ENCODE data around the gene PLA2G7.
"Not testable (repeated sequence)": the region's sequence is repeated elsewhere in the genome, so short reads cannot be mapped to it uniquely, and the experiment has no call there.

The PLA2G7 gene

GRCh38 chr6:46746696-46747095 is 11.5 kb upstream of the PLA2G7 start, which contains the start of gene ANKRD66:
ANKRD66 (plus strand) TSS chr6:46746933; CDS start chr6:46751949, 5,016 bp downstream.
- DNase-seq: no peak

GRCh38 chr6:46745973-46746372 is 10.8 kb upstream of the PLA2G7 start:
- DNase-seq: no peak

- DNase-seq: not testable (repeated sequence)
Observed at GRCh38 chr6:46744159-46744725, 9.1 kb upstream of the PLA2G7 start.

- DNase-seq: no peak
Observed at GRCh38 chr6:46743425-46744158, 8.4 kb upstream of the PLA2G7 start.

- DNase-seq: no peak
Observed at GRCh38 chr6:46741910-46742309, 6.7 kb upstream of the PLA2G7 start.

- DNase-seq: no peak
Observed at GRCh38 chr6:46741482-46741881, 6.3 kb upstream of the PLA2G7 start.

- DNase-seq: no peak
Observed at GRCh38 chr6:46736906-46737305, 1.7 kb upstream of the PLA2G7 start.

- DNase-seq: no peak
Observed at GRCh38 chr6:46735720-46736031, 501 bp upstream of the PLA2G7 start.

GRCh38 chr6:46733341-46733801 is 1.8 kb downstream of the PLA2G7 start:
- DNase-seq: no peak

- peak in 1 of 2 donors; percentile 1 for DNase-seq
Observed at GRCh38 chr6:46730921-46731461, 4.2 kb downstream of the PLA2G7 start.

- no peak for DNase-seq
Observed at GRCh38 chr6:46729787-46730326, 5.3 kb downstream of the PLA2G7 start.

GRCh38 chr6:46720401-46720800 is 14.8 kb downstream of the PLA2G7 start:
- DNase-seq: no peak

GRCh38 chr6:46719099-46719498 is 16.1 kb downstream of the PLA2G7 start:
- no peak for DNase-seq

GRCh38 chr6:46715141-46715540 is 20.0 kb downstream of the PLA2G7 start:
- DNase-seq: peak in 1 of 2 donors; percentile 7

GRCh38 chr6:46711491-46711890 is 23.7 kb downstream of the PLA2G7 start:
- DNase-seq: no peak

- DNase-seq: no peak
Observed at GRCh38 chr6:46706464-46706863, 28.7 kb downstream of the PLA2G7 start.

- peak in 1 of 2 donors; percentile 21 for DNase-seq
Observed at GRCh38 chr6:46704562-46704961, 30.6 kb downstream of the PLA2G7 start.

- no peak for DNase-seq
Observed at GRCh38 chr6:46699970-46700369, 35.2 kb downstream of the PLA2G7 start.

- no peak for DNase-seq
Observed at GRCh38 chr6:46690911-46691451, 44.2 kb downstream of the PLA2G7 start.

- DNase-seq: no peak
Observed at GRCh38 chr6:46690141-46690755, 44.9 kb downstream of the PLA2G7 start.

- no peak for DNase-seq
Observed at GRCh38 chr6:46689657-46690056, 45.5 kb downstream of the PLA2G7 start.

- no peak for DNase-seq
Observed at GRCh38 chr6:46688966-46689335, 46.2 kb downstream of the PLA2G7 start.

Data from CD4-positive, alpha-beta T cell treated with Interleukin-1 beta for 1 hour (primary cell).